HG03439 (cell line): ENCODE data around the gene CCDC51.
"Not testable (repeated sequence)": the region's sequence is repeated elsewhere in the genome, so short reads cannot be mapped to it uniquely, and the experiment has no call there.

Source experiments
- ATAC-seq: cut with Tn5 transposase; IDR thresholded peaks from one replicate; pipeline ENCODE4 v1.9.1; 2021; ENCODE audit warnings: mild to moderate bottlenecking, moderate library complexity; ENCODE audit not compliant: unreplicated experiment

The CCDC51 gene

DNA sequence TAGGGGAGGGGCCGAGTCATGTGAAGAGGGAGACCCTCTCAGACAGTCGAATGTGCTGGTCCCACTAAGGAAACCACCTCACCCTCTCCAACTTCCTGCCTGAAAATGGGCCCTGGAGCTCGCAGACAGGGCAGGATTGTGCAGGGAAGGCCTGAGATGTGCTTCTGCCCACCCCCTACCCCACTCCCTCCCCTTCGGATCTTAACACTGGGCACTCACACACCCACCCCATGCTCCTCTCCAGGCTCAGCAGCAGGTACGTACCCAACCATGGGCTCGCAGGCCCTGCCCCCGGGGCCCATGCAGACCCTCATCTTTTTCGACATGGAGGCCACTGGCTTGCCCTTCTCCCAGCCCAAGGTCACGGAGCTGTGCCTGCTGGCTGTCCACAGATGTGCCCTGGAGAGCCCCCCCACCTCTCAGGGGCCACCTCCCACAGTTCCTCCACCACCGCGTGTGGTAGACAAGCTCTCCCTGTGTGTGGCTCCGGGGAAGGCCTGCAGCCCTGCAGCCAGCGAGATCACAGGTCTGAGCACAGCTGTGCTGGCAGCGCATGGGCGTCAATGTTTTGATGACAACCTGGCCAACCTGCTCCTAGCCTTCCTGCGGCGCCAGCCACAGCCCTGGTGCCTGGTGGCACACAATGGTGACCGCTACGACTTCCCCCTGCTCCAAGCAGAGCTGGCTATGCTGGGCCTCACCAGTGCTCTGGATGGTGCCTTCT is 26.6 kb upstream of the CCDC51 start:
- peak; percentile 14 for ATAC-seq

DNA sequence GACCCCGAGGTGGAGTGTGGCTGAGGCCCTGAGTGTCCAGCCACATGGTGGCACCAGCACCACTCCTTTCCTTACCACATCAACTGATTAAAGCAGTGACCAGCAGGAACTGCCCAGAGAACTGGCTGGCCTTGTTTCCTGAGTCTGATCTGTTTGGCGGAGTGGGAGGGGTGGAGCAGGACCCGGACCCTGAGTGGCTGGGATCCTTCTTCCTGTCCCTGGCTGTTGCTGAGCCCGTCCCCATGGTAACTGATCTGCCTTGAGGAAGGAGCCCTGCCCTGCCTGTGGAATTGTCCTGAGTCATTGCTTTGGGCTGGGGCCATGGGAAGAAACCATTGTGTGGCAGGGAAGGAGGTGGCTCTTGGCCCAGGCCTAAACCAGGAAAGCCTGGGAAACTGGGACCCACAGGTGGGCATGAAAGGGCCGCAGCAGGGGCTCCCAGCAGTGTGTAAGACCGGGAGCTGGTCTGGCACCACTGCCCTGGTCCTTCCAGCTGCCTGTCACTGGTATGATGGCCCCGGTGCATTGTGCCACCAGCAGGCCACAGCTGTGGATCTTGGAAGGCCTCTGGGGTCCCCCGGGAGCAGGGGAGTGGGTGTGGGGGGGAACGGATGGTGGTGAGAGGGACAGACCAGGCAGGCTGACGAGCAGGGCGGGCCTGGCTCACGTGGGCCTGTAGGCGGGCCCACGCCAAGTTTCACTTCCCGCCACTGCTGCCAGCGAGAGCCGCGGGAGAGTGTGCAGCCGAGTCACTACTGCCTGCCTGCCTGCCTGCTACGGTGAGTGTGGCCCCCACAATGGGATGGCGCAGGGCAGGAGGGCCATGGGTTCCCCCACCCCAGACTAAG is 25.8 kb upstream of the CCDC51 start:
- ATAC-seq, result peak; percentile 67

DNA sequence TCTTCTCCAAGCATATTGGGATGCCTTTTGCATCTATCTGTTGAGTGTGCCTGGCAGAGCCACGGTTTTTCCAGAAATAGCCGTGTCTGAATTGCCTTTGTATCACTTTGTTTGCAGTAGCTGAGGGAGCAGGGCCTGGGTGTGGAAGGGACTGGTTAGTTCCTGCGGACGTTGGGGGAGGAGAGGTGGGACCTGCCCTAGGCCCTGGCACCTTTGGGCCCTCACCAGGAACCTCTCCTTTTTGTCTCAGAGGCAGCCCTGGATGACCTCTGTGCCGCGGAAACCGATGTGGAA is 25.3 kb upstream of the CCDC51 start:
- no peak for ATAC-seq

DNA sequence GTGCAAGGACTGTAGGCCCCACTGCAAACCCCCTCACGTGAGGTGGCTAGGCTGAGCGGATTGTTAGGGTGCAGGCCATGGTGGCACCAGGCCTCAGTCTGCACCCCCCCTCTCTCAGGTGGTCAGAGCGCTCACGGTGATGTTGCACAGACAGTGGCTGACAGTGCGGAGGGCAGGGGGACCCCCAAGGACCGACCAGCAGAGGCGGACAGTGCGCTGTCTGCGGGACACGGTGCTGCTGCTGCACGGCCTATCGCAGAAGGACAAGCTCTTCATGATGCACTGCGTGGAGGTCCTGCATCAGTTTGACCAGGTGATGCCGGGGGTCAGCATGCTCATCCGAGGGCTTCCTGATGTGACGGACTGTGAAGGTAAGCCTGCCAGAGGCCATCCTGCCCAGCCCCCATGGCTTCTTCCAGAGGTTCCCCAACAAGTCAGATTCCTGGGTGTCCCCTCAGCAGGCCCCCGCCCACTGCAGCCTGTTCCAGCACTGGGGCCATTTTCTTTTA is 24.8 kb upstream of the CCDC51 start:
- ATAC-seq, result no peak

DNA sequence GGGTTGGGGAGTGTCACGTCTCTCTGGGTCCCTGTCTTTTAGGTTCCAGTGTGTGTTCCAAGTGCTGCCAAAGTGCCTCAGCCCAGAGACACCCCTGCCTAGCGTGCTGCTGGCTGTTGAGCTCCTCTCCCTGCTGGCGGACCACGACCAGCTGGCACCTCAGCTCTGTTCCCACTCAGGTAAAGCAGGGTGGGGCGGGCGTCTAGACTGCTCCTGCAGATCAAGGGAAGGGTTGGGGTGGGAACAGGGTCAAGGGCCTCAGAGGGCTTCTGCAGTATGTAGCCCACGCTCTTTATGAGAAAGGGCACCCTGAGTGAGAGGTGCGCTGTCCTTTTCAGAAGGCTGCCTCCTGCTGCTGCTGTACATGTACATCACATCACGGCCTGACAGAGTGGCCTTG is 23.8 kb upstream of the CCDC51 start:
- ATAC-seq, result no peak

DNA sequence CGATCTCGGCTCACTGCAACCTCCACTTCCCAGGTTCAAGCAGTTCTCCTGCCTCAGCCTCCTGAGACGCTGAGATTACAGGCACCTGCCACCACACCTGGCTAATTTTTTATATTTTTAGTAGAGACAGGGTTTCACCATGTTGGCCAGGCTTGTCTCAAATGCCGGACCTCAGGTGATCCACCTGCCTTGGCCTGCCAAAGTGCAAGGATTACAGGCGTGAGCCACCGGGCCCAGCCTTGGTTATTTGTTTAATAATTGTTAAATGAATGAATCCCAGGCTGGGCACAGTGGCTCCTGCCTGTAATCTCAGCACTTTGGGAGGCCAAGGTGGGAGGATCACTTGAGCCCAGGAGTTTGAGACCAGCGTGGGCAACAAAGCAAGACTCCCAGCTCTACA is 21.8 kb upstream of the CCDC51 start:
- not testable (repeated sequence) for ATAC-seq

DNA sequence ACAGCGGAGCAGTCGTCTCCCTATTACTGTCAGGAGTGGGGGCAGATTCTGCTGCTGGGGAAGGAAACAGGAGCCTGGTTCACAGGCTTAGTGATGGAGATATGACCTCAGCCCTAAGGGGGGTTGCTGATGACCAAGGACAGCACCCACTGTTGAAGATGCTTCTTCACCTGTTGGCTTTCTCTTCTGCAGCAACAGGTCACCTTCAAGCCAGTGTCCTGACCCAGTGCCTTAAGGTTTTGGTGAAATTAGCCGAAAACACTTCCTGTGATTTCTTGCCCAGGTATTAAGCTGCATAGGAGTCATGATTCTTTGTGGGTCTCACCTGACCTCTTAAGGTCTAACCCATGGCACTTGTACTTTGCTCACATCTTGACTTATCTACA is 20.6 kb upstream of the CCDC51 start:
- no peak for ATAC-seq

DNA sequence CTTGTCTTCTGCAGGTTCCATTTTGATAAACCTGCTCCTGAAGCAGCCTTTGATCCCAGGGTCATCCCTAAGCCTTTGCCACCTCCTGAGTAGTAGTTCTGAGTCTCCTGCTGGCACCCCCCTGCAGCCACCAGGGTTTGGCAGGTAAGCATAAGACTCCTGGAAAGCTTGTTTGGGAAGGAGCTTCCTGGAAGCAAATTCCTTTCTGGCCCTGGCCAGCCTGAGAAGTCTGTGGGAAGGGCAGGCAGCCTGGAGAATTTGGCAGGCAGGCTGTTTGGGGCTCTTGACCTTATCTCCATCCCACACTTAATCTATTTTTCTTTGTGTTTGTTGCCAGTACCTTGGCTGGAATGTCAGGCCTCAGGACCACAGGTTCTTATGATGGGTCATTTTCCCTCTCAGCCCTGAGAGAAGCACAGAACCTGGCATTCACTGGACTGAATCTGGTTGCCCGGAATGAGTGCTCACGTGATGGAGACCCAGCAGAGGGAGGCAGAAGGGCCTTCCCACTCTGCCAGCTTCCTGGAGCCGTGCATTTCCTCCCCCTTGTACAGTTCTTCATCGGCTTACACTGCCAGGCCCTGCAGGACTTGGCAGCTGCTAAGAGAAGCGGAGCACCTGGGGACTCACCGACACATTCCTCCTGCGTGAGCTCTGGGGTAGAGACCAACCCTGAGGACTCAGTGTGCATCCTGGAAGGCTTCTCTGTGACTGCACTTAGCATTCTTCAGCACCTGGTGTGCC is 20.0 kb upstream of the CCDC51 start:
- no peak for ATAC-seq

DNA sequence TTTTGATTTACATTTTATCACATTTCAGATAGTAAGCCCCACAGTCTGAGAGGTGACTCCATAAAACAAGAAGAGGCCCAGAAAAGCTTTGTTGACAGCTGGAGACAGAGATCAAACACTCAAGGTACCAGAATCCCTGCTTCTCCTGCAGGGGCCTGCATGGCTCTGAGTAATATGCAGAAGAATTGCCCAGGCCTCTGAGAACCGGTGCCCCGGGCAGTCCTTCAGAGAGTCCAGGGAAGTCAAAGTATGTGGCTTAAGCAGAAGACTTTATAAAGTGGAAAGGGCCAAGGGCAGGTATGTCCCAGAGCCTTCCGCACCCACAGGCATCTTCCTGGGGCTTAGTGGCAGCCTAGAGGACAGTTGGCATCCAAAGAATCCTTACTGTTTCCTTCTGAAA is 19.4 kb upstream of the CCDC51 start:
- ATAC-seq, result no peak

DNA sequence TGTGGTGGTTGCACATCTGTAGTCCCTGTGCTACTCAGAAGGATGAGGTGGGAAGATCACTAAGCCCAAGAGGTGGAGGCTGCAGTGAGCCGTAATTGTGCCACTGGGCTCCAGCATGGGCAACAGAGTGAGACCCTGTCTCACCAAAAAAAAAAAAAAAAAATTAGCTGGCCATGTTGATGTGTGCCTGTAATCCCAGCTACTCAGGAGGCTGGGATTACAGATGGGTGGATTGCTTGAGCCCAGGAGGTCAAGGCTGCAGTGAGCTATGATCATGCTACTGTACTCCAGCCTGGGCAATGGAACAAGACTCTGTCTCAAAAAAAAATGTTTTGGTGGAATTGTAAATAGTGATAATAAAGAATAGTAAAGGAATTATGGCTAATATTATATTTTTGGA is 16.5 kb upstream of the CCDC51 start:
- no peak for ATAC-seq

DNA sequence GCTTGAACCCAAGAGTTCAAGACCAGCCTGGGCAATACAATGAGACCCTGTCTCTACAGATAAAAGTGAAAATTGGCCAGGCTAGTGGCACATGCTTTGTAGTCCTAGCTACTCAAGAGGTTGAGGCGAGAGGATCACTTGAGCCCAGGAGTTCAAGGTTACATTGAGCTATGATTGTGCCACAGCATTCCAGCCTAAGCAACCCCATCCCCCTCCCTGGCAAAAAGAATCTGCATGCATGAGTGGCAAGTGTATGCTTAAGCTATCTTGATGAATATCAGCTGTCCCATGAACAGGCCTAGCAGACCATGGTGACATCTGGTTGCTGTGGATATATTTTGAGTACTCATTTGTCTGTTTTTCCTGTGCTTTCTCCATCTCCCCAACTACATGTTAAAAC is 11.4 kb upstream of the CCDC51 start:
- no peak for ATAC-seq

DNA sequence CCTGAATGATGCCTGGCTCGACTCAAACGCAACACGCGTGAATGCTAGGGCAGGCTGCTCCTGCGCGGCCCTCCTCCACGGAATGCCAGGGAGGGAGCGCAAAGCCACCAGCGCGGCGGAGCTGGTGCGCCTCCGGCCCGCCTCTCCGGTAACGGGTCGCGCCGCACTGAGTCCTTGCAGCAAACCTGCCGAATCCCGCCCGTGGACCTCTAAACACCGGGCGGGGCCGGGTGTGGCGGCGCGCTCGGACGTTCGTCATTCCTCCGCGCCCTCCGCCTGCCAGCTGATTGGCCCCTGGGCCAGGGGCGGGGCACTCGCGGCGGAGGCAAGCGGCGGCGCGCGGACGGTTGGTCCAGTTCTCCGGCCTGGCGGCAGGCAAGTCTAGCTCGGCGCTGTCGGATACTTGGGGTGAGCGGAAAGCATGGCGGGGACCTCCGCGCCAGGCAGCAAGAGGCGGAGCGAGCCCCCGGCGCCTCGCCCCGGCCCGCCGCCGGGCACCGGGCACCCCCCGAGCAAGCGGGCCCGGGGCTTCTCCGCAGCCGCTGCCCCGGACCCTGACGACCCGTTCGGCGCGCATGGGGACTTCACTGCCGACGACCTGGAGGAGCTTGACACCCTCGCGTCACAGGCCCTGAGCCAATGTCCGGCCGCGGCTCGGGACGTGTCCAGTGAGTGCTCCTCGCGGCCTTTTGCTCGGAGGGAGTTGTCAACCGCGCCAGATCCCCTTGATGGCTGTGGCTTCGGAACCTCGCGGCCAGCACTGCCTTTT is 6.7 kb upstream of the CCDC51 start, which contains the start of gene ATRIP:
ATRIP (plus strand) TSS at position 313 of the 769 bp plus-strand sequence; CDS start at position 422, 109 bp downstream.
- ATAC-seq, result peak; percentile 84

DNA sequence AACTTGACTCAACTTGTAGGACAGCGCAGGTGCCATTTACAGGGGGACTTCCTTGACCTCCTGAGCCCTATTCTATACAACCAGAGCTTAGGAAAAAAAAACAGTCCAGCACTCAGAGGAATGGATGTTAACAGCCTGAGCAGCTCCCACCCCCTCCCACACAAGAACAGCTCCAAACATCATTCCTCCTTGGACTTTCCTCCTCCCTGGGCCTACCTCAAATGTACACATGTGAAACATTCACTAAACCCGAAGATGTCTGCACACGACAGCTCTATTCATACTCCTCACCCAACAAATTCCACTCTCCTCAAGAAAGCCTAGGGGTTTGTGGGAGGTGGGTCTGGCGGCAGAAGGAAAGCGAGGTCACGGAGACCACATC is 6.1 kb upstream of the CCDC51 start:
- no peak for ATAC-seq

DNA sequence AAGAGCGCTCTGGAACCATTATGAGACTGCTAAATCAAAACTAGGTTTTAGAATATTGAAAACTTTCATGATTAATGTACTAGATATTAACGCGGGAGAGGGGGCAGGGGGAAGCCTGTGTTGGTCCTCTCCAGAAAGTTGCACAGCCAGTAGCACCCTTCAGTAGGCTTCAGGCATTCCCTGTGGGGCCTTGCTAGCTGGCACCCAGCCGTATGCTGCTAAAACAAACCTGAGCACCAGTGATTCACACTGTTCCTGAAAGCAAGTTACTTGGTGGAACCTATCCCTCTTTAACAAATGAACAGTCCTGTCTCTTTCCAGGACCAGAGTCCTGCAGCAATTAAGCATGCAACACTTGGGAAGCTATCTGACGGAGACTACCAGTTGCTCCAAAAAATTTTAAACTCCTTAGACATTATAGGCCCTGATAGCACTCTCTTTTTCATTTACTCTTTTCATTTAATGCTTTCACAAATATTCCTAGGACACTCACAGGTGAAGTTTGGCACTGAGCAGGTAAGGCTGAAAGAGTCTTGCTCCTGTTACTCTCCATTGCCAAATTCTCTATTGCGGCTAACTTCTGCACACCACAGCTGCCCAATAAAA is 5.5 kb upstream of the CCDC51 start:
- ATAC-seq, result no peak

DNA sequence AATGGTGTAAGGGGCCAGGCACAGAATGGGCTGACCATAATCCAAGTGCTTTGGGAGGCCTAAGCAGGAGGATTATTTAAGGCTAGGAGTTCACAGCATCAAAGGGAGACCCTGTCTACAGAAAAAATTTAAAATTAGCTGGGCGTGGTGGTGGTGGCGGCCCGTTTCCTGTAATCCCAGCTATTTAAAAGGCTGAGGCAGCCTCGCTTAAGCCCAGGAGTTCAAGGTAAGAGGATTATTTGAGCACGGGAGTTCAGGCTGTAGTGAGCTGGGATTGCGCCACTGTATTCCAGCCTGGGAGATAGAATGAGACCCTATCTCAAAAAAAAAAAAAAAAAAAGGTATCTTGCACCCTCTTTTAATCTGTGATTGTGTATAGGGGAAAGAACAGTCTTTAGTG is 2.0 kb upstream of the CCDC51 start:
- ATAC-seq, result no peak

DNA sequence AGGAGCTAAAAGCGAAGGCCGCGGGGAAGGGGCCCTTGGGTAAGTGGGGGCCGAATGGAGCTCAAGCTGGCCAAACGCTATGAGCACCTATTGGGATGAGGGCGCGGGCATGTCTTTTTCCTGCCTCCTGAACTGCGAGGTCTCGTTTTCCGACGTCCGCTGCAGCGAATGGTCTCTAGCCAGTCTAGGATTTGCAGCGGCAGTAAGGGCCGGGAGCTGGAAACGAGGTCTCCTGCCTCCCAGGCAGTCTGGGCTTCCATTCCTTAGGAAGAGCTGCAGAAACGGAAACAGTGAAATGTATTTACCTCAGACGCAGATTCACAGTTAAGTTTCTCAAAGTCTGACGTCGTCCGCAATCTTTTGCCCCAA is 655 bp upstream of the CCDC51 start:
- no peak for ATAC-seq

DNA sequence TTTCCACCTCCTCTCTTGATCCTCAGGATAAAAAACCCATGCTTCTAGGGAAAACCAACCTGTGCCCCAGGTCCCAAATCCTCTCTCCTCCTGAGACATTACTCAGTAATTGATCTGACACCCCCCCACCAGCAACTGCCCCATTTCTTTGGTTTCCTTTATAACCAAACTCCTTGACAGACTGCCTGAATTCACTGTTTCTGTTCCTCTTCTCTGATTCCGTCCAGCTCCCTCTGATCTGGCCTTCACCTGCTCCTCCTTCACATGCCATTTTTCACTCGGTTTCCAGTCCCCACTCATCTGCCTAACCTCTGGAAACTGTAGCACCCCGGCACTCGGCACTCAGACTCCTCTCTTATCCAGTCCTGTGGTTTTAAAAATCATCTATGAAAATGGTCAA is 2.1 kb downstream of the CCDC51 start:
- no peak for ATAC-seq

DNA sequence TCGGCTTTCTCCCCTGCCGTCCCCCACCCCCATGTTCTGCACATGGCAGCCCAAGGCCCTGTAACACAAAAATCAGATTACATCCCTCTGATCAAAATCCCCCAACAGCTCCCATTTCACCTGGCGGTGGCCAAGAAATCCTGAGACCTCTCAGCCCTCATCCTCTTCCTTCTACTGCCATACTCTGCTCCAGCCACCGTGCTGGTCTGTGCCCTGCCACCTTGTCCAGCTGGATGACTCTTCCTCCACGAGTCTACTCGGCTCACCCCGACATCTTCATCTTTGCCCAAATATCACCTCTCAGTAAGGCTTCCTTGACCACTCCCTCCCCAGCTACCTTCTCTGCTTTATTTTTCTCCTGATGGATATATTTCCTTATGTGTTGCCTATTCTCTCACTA is 3.1 kb downstream of the CCDC51 start:
- ATAC-seq, result no peak

DNA sequence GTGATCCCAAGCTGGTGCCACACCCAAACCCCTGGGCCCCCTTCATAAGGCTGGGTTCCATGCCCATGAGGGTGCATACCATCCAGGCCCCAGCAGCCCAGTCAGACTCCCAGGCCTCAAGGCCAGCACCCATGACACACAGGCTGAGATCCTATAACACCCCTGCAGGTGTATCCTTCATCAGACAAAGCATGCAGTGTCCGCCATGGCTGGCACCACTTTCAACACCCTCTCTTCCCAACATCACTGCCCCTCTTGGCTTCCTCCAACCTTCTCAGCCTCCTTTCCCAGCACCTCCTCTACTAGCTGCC is 3.5 kb downstream of the CCDC51 start:
- no peak for ATAC-seq

DNA sequence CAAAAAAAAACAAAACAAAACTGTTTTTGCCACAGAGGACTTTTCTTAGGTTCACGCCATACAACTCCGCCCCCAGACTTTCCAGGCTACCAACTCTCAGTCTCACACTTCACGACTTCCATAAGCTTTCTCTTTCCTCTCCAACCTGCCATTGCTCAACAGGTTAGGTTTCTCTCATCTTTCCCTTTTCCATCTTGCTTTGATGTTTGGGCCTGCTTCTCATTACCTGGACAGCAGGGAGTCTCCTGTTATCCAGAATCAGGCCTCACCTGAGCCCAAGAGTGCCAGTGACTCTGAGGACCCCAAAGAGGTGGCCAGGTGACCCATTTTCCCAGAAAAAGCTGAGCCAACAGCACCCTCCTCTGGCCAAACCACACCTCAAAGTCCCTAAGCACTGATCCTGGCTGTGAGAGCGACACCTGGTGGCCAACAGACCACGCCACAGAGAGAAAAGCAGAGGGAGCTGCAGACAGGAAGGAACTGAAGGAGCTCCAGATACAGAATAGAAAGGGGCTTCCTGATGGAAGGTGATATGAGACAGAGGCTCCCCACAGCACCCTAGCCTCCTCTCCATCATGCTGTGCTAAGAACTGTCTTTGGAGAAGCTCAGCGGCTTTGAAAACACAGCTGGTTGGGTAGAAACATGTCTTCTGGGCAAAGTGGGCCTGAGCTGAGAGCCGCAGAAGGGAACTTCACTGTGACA is 4.0 kb downstream of the CCDC51 start:
- ATAC-seq, result no peak
